Measurements from ENCODE around the gene UBE2J1.

The UBE2J1 gene

GRCh38 chr6:89347825-89348224, 4.7 kb downstream of the UBE2J1 start:
- H3K4me1 ChIP-seq (ENCODE audit: control extremely low read depth in 1 of 4, control insufficient read depth in 4 of 4, insufficient read depth in 4 of 4, low read length in 3 of 4) = peaks cover 26 to 61% (median 57%) of the 10 kb centered on the region in 4 experiments
- 75% methylated on average over 1 of the region's 2 CpGs for WGBS (ENCODE audit: insufficient coverage)
- peaks cover 0 to 5% (median 0%) of the 10 kb centered on the region in 4 experiments for H3K36me3 ChIP-seq (ENCODE audit: control insufficient read depth in 4 of 4, insufficient read depth in 4 of 4, low read length in 3 of 4)
- ChIA-PET POLR2A (no interaction called here), CTCF (interaction anchor here (1.2 to 3.4 kb wide), 8 partner anchors 10 to 205 kb away, joined by 3 to 17 read pairs (median 6); no protein-coding TSS in a partner anchor)
- peak in 2 of 3 donors; percentile 48 to 50 for DNase-seq
- no peaks in the 10 kb centered on the region for H3K9me3 ChIP-seq (ENCODE audit: control extremely low read depth in 1 of 5, control insufficient read depth in 4 of 5, insufficient read depth in 2 of 5, low read depth in 1 of 5, low read length in 4 of 5)
- H3K27me3 ChIP-seq (replicated peaks in 2 of 5; ENCODE audit: control insufficient read depth in 4 of 5, insufficient read depth in 5 of 5, low read length in 4 of 5) = no peaks in the 10 kb centered on the region
- H3K4me3 ChIP-seq (ENCODE audit: control insufficient read depth in 1 of 7, extremely low read depth in 1 of 7, insufficient read depth in 4 of 7, low read depth in 2 of 7, low read length in 6 of 7) = peak overlapping the region in 1 of 7 experiments; percentile 6
- H3K27ac ChIP-seq (ENCODE audit: insufficient read depth in 1 of 2, low read depth in 1 of 2, low read length in 2 of 2, poor library complexity in 1 of 2, severe bottlenecking in 2 of 2) = peak overlapping the region in 1 of 2 experiments; percentile 30

DNA sequence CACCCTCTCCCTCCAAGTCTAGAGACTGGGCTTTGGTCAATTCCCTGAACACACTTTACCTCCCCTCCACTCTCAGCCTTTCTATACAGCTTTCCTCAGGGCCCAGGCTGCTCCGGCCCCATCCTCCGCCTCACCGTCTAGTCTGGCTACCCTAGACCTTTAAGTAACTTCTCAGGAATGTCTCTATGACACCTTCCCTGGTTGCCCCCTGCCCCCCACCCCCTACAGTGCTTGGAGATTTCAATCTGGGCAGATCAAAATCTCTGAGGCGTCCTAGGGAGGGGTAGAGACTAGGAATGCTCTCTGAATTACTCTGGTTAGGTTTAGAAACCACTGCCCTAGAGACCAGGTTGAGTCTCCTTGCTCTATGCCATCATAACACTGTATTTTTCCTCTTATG, 6.1 kb downstream of the UBE2J1 start:
- WGBS (ENCODE audit: insufficient coverage) = 100% methylated on average over 3 of the region's 4 CpGs
- no peak for DNase-seq
- ChIA-PET POLR2A (no interaction called here), CTCF (interaction anchor here (0.6 to 3.4 kb wide), 8 partner anchors 12 to 367 kb away, joined by 3 to 17 read pairs (median 3); no protein-coding TSS in a partner anchor)
- peaks cover 26 to 57% (median 50%) of the 10 kb centered on the region in 4 experiments for H3K4me1 ChIP-seq (ENCODE audit: control extremely low read depth in 1 of 4, control insufficient read depth in 4 of 4, insufficient read depth in 4 of 4, low read length in 3 of 4)
- H3K4me3 ChIP-seq (ENCODE audit: control insufficient read depth in 1 of 7, extremely low read depth in 1 of 7, insufficient read depth in 4 of 7, low read depth in 2 of 7, low read length in 6 of 7) = no peak overlapping the region
- H3K36me3 ChIP-seq (ENCODE audit: control insufficient read depth in 4 of 4, insufficient read depth in 4 of 4, low read length in 3 of 4) = peaks cover 0 to 10% (median 7%) of the 10 kb centered on the region in 4 experiments
- no peaks in the 10 kb centered on the region for H3K27me3 ChIP-seq (replicated peaks in 2 of 5; ENCODE audit: control insufficient read depth in 4 of 5, insufficient read depth in 5 of 5, low read length in 4 of 5)
- H3K27ac ChIP-seq (ENCODE audit: insufficient read depth in 1 of 2, low read depth in 1 of 2, low read length in 2 of 2, poor library complexity in 1 of 2, severe bottlenecking in 2 of 2) = no peak overlapping the region
- H3K9me3 ChIP-seq (ENCODE audit: control extremely low read depth in 1 of 5, control insufficient read depth in 4 of 5, insufficient read depth in 2 of 5, low read depth in 1 of 5, low read length in 4 of 5) = no peaks in the 10 kb centered on the region

GRCh38 chr6:89339565-89339964, 13.0 kb downstream of the UBE2J1 start:
- Histone ChIP-seq H3K27me3 (replicated peaks in 2 of 5; ENCODE audit: control insufficient read depth in 4 of 5, insufficient read depth in 5 of 5, low read length in 4 of 5) (no peaks in the 10 kb centered on the region), H3K27ac (ENCODE audit: insufficient read depth in 1 of 2, low read depth in 1 of 2, low read length in 2 of 2, poor library complexity in 1 of 2, severe bottlenecking in 2 of 2) (no peak overlapping the region), H3K4me3 (ENCODE audit: control insufficient read depth in 1 of 7, extremely low read depth in 1 of 7, insufficient read depth in 4 of 7, low read depth in 2 of 7, low read length in 6 of 7) (no peak overlapping the region), H3K36me3 (ENCODE audit: control insufficient read depth in 4 of 4, insufficient read depth in 4 of 4, low read length in 3 of 4) (peaks cover 12 to 56% (median 34%) of the 10 kb centered on the region in 4 experiments), H3K9me3 (ENCODE audit: control extremely low read depth in 1 of 5, control insufficient read depth in 4 of 5, insufficient read depth in 2 of 5, low read depth in 1 of 5, low read length in 4 of 5) (no peaks in the 10 kb centered on the region), H3K4me1 (ENCODE audit: control extremely low read depth in 1 of 4, control insufficient read depth in 4 of 4, insufficient read depth in 4 of 4, low read length in 3 of 4) (peaks cover under 1 to 7% (median 4%) of the 10 kb centered on the region in 4 experiments)
- ChIA-PET CTCF (no interaction called here), POLR2A (interaction anchor here (0.6 kb wide), 1 partner anchor 256 kb away, joined by 3 read pairs; no protein-coding TSS in a partner anchor)
- no peak for DNase-seq
- WGBS (ENCODE audit: insufficient coverage) = 100% methylated on average over 2 of the region's 2 CpGs

DNA sequence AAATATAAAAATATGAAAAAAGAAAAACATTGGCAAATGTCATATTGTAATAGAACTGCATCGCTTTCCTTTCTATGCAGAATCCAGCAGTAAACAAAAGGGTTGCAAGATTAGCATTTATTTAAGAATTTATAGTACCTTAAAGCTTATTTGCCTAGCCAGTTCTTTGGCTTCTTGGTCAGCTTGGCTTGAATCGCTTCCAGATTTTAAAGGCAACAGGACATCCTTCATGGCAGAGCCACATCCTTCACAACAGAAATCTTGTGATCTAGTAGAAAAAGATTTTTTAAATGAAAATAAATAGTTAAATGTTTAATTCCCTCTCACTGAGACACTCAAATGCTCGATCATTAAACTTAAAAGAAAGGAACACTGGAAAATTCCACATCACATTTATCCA, 17.4 kb downstream of the UBE2J1 start:
- Histone ChIP-seq H3K4me3 (ENCODE audit: control insufficient read depth in 1 of 7, extremely low read depth in 1 of 7, insufficient read depth in 4 of 7, low read depth in 2 of 7, low read length in 6 of 7) (no peak overlapping the region), H3K36me3 (ENCODE audit: control insufficient read depth in 4 of 4, insufficient read depth in 4 of 4, low read length in 3 of 4) (peaks cover 19 to 74% (median 29%) of the 10 kb centered on the region in 4 experiments), H3K4me1 (ENCODE audit: control extremely low read depth in 1 of 4, control insufficient read depth in 4 of 4, insufficient read depth in 4 of 4, low read length in 3 of 4) (no peaks in the 10 kb centered on the region), H3K27ac (ENCODE audit: insufficient read depth in 1 of 2, low read depth in 1 of 2, low read length in 2 of 2, poor library complexity in 1 of 2, severe bottlenecking in 2 of 2) (no peak overlapping the region), H3K27me3 (replicated peaks in 2 of 5; ENCODE audit: control insufficient read depth in 4 of 5, insufficient read depth in 5 of 5, low read length in 4 of 5) (no peaks in the 10 kb centered on the region), H3K9me3 (ENCODE audit: control extremely low read depth in 1 of 5, control insufficient read depth in 4 of 5, insufficient read depth in 2 of 5, low read depth in 1 of 5, low read length in 4 of 5) (no peaks in the 10 kb centered on the region)
- no peak for DNase-seq
- ChIA-PET CTCF (interaction anchor here (0.6 to 1.0 kb wide), 2 partner anchors 12 to 151 kb away, joined by 3 to 4 read pairs; no protein-coding TSS in a partner anchor), POLR2A (no interaction called here)
- no CpG with 5 or more reads among the region's 3 CpGs for WGBS (ENCODE audit: insufficient coverage)

DNA sequence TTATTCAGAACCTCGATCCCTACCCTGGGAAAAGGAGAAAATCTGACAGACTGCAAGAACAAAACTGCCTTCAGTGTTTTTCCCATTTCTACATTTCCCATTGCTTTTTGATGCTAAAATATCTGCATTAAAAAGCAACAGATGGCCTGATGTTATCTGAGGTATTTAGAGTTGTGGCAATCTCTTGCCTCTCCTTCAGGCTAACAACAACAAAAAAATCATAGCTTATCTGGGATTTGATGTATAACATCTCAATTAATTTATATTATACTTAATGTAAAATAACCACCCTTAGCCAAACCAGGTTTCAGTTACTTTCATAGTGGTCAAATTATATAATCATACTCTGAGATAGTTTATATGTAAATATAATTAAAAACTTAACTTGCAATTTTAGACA, 21.6 kb downstream of the UBE2J1 start:
- CTCF ChIA-PET = no interaction called here
- Histone ChIP-seq H3K4me1 (ENCODE audit: control extremely low read depth in 1 of 4, control insufficient read depth in 4 of 4, insufficient read depth in 4 of 4, low read length in 3 of 4) (no peaks in the 10 kb centered on the region), H3K9me3 (ENCODE audit: control extremely low read depth in 1 of 5, control insufficient read depth in 4 of 5, insufficient read depth in 2 of 5, low read depth in 1 of 5, low read length in 4 of 5) (no peaks in the 10 kb centered on the region), H3K27ac (ENCODE audit: insufficient read depth in 1 of 2, low read depth in 1 of 2, low read length in 2 of 2, poor library complexity in 1 of 2, severe bottlenecking in 2 of 2) (no peak overlapping the region), H3K36me3 (ENCODE audit: control insufficient read depth in 4 of 4, insufficient read depth in 4 of 4, low read length in 3 of 4) (peaks cover 27 to 66% (median 37%) of the 10 kb centered on the region in 4 experiments), H3K4me3 (ENCODE audit: control insufficient read depth in 1 of 7, extremely low read depth in 1 of 7, insufficient read depth in 4 of 7, low read depth in 2 of 7, low read length in 6 of 7) (no peak overlapping the region), H3K27me3 (replicated peaks in 2 of 5; ENCODE audit: control insufficient read depth in 4 of 5, insufficient read depth in 5 of 5, low read length in 4 of 5) (no peaks in the 10 kb centered on the region)
- no CpG with 5 or more reads among the region's 1 CpG for WGBS (ENCODE audit: insufficient coverage)
- POLR2A ChIA-PET = no interaction called here
- DNase-seq = no peak

DNA sequence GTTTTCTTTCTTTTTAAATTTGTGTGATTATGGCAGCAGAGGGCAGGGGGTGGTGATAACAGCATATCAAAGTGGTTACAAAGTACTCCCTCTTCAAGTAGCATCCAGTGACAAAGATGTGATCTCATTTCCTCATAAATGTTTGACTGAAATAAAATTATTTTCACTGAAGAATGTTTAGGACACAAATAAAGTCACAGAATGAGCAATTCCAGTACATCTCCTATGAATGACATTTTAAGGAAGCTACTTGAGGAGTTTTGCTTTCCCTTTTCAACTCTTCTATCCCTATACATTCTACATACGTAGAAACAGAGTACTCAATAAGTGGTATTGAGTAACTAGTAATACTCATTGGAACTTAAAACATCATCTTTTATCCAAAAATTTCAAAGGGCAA, 23.5 kb downstream of the UBE2J1 start:
- H3K27ac ChIP-seq (ENCODE audit: insufficient read depth in 1 of 2, low read depth in 1 of 2, low read length in 2 of 2, poor library complexity in 1 of 2, severe bottlenecking in 2 of 2) = no peak overlapping the region
- no CpG with 5 or more reads among the region's 1 CpG for WGBS (ENCODE audit: insufficient coverage)
- H3K27me3 ChIP-seq (replicated peaks in 2 of 5; ENCODE audit: control insufficient read depth in 4 of 5, insufficient read depth in 5 of 5, low read length in 4 of 5) = no peaks in the 10 kb centered on the region
- no peak for DNase-seq
- H3K4me1 ChIP-seq (ENCODE audit: control extremely low read depth in 1 of 4, control insufficient read depth in 4 of 4, insufficient read depth in 4 of 4, low read length in 3 of 4) = no peaks in the 10 kb centered on the region
- peaks cover 22 to 54% (median 35%) of the 10 kb centered on the region in 4 experiments for H3K36me3 ChIP-seq (ENCODE audit: control insufficient read depth in 4 of 4, insufficient read depth in 4 of 4, low read length in 3 of 4)
- ChIA-PET CTCF (interaction anchor here (0.9 to 2.2 kb wide), 5 partner anchors 9 to 68 kb away, joined by 3 to 7 read pairs (median 4); no protein-coding TSS in a partner anchor), POLR2A (no interaction called here)
- no peak overlapping the region for H3K4me3 ChIP-seq (ENCODE audit: control insufficient read depth in 1 of 7, extremely low read depth in 1 of 7, insufficient read depth in 4 of 7, low read depth in 2 of 7, low read length in 6 of 7)
- H3K9me3 ChIP-seq (ENCODE audit: control extremely low read depth in 1 of 5, control insufficient read depth in 4 of 5, insufficient read depth in 2 of 5, low read depth in 1 of 5, low read length in 4 of 5) = no peaks in the 10 kb centered on the region

- Histone ChIP-seq H3K27ac (ENCODE audit: insufficient read depth in 1 of 2, low read depth in 1 of 2, low read length in 2 of 2, poor library complexity in 1 of 2, severe bottlenecking in 2 of 2) (no peak overlapping the region), H3K4me1 (ENCODE audit: control extremely low read depth in 1 of 4, control insufficient read depth in 4 of 4, insufficient read depth in 4 of 4, low read length in 3 of 4) (peaks cover 0 to 7% (median 5%) of the 10 kb centered on the region in 4 experiments), H3K36me3 (ENCODE audit: control insufficient read depth in 4 of 4, insufficient read depth in 4 of 4, low read length in 3 of 4) (peaks cover 15 to 24% (median 18%) of the 10 kb centered on the region in 4 experiments), H3K27me3 (replicated peaks in 2 of 5; ENCODE audit: control insufficient read depth in 4 of 5, insufficient read depth in 5 of 5, low read length in 4 of 5) (no peaks in the 10 kb centered on the region), H3K4me3 (ENCODE audit: control insufficient read depth in 1 of 7, extremely low read depth in 1 of 7, insufficient read depth in 4 of 7, low read depth in 2 of 7, low read length in 6 of 7) (no peak overlapping the region), H3K9me3 (ENCODE audit: control extremely low read depth in 1 of 5, control insufficient read depth in 4 of 5, insufficient read depth in 2 of 5, low read depth in 1 of 5, low read length in 4 of 5) (peaks cover 0 to 9% (median 0%) of the 10 kb centered on the region in 5 experiments)
- no peak for DNase-seq
- POLR2A ChIA-PET = no interaction called here
- 100% methylated on average over 2 of the region's 3 CpGs for WGBS (ENCODE audit: insufficient coverage)
- CTCF ChIA-PET = no interaction called here
These were observed 28.2 kb downstream of the UBE2J1 start for GRCh38 chr6:89324304-89324703.

Data from common myeloid progenitor, CD34-positive (primary cell).